Measurements from ENCODE around the gene DRGX. TPM values are rescaled to one million over a fixed set of nuclear protein-coding genes. Genes with fewer than 3 reads are reported as not detected.
A peak's percentile ranks its signal among the peaks of the same experiment; 100 is the strongest.

DRGX gene
- total RNA-seq, 1 donor from 2014 or later, result not detected

DNA sequence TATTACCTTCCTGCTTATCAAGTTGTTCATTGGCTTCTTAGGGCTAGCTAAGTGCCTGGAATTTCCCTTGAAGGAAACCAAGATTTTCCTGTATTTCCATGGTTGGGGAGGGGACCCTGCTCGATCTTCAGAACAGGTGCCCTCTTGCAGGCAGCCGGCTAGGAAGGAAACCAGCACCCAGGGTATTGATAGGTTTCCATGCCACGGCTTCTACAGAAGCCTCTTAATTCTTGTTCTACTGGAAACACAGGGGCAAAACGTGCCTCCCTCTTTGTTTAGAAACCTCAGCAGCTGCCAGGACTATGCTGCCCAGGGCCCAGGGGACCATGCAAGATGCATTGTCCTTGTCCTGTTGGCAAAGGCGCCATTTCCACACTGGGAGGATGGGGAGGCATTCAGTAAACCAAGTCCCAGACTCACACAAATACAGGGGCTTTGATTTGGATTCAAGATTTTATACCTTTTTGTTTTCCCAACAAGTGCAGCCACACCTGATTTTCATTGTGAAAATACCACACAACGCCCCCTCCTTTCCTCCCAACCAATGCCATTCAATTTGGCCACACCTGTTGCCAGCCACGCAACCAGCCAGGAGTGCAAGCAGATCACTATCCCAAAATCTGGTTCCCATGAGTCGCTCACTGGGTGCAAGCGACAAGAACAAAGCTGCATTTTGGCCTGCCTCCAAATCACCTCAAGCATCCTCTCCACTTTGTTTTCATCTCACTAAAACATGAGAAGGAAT, 67.3 kb downstream of the DRGX start:
- ATAC-seq (no peak), DNase-seq (ENCODE audit: missing footprints) (no peak)
- intact Hi-C loops (cut with DNase I), result no loop called here

DNA sequence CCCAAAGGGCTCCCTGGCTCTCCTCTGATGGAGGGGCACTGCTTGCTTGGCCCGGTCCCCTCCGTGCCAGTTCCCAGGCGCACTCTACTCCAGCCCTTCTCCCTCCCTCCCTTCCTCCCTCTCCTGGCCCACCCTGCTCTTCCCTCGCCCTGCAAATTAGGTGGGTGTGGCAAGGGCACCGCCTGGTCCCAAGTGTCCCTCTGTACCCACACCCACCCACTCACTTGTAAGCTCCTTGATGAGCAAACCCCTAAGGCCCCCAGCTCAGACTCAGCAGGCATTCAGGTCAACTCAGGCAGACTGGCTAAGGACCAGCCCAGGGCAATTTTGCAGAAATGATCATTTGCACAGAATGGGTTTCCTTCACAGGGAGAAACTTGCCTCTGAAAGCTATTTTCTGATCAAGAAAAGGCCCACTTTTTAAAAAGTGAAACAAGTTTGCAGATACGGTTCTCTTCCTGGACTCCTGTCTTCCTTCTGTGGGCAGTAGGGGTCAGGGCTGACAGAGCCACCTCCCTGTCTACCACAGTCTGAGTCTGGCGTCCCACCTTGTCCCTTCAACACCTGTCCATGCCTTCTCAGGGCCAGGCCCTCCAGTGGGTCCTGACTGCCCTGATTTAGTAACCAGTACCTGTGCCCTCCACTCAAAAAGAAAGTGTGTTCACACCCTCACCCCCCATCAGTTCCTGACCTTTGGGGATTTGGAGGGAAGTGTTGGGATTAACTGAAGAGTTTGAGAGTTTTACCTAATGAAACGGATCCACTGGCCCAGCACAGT, 68.7 kb downstream of the DRGX start:
- DNase-seq (ENCODE audit: missing footprints) (no peak), ATAC-seq (no peak)
- intact Hi-C loops (cut with DNase I), result no loop called here

DNA sequence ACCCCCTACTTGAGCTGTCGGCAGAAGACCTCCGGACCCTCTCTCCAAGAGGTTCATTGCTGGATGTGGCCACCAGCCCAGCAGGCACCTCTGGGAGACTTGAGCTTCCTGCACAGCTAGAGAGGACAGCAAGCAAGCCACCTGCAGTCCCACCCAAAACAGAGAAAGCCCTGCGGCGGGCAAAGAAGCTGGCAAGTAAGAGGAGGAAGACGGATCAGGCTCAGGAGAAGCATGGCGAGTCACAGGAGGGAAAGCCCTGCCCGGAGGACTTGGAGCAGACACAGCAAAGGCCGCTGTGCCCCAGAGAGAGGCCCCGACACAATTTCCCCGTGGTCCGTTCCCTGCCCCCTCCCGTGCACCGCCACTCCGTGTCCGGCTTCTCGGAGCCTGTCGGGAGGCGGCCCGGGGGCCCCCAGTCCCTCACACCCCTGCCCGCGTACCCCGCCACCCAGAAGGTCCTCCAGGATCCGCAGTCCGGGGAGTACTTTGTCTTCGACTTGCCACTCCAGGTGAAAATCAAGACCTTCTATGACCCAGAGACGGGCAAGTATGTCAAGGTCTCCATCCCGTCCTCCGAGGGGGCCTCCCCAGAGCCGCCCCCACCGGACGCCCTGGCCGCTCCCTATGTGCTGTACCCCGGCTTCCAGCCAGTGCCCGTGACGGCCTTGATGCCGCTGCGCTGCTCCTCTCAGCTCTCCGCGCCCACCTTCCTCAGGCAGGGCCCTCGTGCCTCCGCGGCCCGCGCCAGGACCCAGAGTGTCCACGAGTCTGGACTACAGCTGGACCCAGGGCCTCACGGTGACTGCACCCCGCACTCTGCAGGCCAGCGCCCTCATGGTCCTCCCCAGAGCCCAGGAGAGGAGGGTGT, 69.7 kb downstream of the DRGX start:
- no peak for ATAC-seq
- DNase-seq (ENCODE audit: missing footprints), result no peak
- intact Hi-C loops (cut with DNase I), result no loop called here

DNA sequence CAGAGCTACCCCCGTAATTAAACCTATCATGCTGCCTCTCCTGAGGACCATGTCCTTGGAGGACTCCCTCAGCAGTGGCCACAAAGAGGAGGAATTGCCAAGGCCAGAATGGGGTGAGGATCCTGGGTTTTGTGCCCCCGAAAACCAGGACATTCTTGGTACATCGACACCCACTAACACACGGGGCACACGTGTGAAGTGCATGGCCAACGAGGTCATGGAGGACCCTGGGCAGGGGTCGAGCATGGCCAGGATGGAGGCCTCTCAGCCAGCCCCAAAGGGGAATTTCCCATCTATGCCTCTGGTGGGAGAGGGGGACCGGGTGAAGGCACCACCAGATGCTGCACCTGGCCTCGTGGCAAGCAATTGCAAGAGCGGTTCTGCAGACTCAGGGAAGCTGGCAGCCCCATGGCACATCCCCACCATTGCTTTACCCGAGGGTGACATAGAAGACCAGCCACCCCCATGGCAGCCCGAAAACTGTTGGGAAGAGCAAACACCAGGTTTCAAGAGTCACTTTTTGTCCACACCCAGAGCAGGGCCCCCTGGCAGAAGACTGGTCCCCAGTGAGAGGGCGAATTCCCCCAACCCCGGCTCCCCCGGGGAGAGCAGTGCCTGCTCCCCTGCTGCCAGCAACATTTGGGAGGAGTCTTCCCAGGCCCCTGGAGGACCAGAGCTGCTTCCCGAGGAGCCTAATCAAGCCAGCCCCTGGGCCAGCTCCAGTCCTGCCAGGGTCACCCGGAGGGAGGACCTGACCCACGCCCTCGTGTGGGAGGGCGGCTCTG, 70.6 kb downstream of the DRGX start:
- DNase-seq (ENCODE audit: missing footprints), result no peak
- intact Hi-C loops (cut with DNase I), result no loop called here

DNA sequence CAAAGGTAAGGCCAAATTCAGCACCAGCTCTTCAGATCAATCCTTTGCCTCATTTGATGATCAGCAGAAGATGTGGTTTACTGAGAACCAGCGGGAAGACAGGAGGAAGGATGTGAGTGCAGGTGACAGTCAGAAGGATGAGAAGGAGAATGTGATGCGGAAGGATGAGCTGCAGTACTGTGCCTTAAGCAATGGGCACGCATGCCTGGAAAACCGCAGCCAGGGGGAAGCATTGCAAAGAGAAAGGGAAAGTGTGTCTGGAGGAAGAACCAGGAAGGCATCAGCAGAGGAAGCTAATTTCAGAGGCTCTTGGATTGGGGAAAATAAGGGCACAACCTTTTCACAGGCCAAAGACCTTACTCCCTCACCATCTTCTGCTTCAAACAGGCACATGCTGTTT, 71.2 kb downstream of the DRGX start:
- no peak for DNase-seq (ENCODE audit: missing footprints)

More for the DNA sequence above, 70.6 kb downstream of the DRGX start:
- ATAC-seq, result no peak

DNA sequence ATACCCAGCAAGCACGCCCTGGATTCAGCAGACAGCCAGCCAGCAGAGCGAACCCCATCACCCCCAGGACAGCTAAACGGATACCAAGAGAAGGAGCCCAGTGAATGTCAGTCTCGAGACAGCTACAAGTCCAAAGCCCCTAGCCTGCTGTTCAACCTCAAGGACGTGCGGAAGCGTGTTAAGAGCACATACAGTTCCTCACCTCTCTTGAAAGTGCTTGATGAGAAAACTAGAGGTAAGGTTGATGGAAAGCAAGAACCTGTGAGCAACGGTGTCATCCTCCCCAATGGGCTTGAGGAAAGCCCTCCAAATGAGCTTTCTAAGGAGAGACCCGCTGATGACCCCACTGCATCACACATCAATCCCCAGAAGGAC, 72.0 kb downstream of the DRGX start:
- ATAC-seq (no peak), DNase-seq (ENCODE audit: missing footprints) (no peak)
- intact Hi-C loops (cut with DNase I), result loop anchor here (2.0 to 5.0 kb wide), 2 partner anchors 23 to 193 kb away; no protein-coding TSS in a partner anchor

More for the DNA sequence above, 71.2 kb downstream of the DRGX start:
- no peak for ATAC-seq
- intact Hi-C loops (cut with DNase I), result loop anchor here (5.0 kb wide), 1 partner anchor 193 kb away; no protein-coding TSS in a partner anchor

DNA sequence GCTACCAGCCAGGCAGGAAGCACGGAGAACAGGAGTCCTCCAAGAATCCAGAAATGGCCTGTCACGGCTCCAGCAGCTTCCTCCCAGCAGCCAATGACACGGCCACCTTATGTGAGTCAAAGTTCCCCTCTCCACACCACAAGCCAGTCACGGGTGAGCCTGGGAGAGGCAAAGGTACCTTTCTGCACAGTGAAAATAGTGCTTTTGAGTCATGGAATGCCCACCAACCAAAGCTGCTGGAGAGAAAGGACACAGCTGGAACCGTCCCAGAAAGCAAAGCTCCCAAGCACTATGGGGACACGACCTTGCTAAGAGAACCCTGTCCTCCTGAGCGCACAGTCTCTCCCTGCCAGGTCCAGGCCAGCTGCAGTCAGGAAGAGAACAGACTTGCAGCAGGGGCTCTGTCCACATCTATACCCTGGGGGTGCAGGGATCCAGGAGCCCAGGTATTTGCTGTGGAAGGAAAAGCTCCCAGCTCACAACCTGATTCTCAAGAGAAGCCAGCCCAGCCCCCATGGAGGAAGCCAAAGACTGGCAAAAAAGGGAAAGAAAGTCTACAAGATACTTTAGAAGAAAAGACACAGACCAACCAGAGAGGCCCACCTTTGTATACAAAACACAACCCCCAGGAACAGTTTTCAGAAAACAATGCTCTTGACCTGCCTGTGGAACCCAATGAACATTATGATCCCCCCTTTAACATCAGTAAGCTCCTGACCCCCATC, 72.6 kb downstream of the DRGX start:
- ATAC-seq (peak; percentile 81), DNase-seq (ENCODE audit: missing footprints) (no peak)
- intact Hi-C loops (cut with DNase I), result loop anchor here (2.0 to 5.0 kb wide), 2 partner anchors 23 to 194 kb away; no protein-coding TSS in a partner anchor

DNA sequence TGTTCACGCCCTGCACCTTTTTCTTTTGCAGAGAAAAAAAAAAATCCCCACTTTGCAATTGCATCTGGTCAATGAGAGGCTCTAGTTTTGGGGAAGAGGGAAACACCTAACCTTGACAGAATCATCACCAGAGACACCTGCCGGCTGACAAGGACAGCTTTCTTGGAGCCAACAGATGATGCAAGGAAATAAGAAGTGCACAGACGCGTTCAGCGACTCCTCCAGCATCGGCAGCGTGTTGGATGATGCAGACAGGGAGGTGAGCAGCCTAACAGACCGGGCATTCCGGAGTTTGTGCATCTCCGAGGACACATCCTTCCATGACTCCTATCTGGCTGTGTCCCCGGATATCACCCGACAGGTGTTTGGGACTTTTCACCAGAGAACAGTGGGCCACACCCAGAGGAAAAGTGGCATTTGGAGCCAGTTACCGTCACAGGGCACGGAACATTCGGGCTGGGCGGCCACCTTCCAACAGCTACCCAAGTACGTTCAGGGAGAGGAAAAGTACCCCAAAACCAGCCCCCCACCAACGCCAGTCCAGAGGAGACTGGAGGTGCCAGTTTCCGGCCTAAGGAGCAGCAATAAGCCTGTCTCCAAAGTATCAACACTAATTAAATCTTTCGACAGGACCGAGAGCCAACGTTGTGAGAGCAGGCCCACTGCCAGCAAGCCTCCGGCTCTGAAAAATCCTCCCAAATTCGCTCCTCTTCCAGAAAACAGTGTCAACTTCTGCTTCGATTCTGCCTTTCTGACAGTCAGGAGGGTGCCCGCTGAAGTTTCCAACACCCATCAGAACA, 73.3 kb downstream of the DRGX start:
- intact Hi-C loops (cut with DNase I), result loop anchor here (2.0 to 5.0 kb wide), 2 partner anchors 22 to 195 kb away; no protein-coding TSS in a partner anchor
- ATAC-seq (no peak), DNase-seq (ENCODE audit: missing footprints) (no peak)

DNA sequence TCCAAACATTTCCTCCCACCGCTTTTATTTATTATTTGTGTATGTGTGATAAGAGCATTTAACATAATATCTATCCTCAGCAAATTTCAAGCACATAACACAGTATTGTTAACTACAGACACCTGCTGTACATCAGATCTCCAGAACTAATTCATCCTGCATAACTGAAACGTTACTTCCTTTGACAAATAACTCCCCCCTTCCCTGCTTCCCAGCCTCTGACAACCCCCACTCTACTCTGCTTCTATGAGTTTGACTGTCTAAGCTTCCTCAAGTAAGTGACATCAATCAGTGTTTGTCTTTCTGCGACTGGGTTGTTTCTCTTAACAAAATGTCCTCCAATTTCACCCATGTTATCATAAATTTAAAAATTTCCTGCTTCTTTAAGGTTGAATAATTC, 74.9 kb downstream of the DRGX start:
- intact Hi-C loops (cut with DNase I), result loop anchor here (5.0 kb wide), 1 partner anchor 196 kb away; no protein-coding TSS in a partner anchor
- no peak for ATAC-seq
- DNase-seq (ENCODE audit: missing footprints), result no peak

DNA sequence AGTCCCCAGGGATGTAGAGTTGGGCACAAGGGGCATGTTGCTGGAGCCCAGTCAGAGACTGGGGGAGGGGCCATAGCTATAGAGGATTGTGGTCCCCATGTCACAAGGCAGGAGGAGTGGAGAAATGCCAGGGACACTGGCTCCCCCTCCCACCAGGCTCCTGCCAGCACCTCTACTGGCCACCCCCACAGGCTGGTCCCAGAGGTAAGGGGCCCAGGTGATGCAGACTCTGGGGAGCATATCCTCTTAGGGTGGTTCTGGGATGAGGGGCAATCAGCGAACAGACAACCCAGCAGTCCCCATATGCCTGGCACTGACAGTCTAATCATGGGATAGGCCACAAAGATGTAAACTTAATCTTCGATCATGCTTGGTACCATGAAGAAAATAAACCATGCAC, 75.7 kb downstream of the DRGX start:
- intact Hi-C loops (cut with DNase I), result loop anchor here (5.0 kb wide), 1 partner anchor 197 kb away; no protein-coding TSS in a partner anchor
- DNase-seq (ENCODE audit: missing footprints), result no peak
- ATAC-seq, result no peak

DNA sequence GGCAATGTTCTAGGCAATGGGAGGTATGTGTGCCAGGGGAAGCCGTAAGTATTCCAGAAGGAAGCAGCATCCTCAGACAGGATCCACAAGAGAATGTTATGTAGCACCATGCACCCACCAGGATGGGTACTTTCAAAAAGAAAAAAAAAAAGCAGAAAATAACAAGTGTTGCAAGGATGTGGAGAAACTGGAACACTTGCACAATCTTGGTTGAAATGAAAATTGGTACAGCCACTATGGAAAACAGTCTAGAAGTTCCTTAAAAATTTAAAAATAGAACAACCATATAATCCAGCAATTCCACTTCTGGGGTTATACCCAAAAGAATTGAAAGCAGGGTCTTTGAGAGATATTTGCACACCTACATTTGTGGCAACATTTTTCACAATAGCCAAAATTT, 76.7 kb downstream of the DRGX start:
- ATAC-seq, result no peak
- DNase-seq (ENCODE audit: missing footprints), result no peak
- intact Hi-C loops (cut with DNase I), result no loop called here

DNA sequence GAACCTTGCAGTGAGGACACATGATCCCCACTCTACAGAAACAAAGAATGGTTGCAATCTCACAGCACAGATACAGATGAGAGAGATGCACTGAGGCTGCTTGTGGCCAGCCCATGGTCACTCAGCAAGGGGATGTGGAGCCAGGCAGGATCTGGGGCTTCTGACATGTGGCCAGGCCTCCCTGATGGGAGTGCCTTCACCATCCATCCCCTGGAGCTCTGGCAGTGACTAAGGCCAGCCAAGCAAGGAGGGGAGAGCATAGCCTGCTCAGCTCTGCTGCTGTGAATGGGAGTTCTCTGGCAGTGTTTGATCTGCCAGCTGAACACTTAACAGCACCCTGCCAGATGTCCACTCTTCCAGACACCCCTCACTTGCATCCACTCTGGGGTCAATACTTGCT, 77.1 kb downstream of the DRGX start:
- intact Hi-C loops (cut with DNase I), result no loop called here
- no peak for DNase-seq (ENCODE audit: missing footprints)
- no peak for ATAC-seq

DNA sequence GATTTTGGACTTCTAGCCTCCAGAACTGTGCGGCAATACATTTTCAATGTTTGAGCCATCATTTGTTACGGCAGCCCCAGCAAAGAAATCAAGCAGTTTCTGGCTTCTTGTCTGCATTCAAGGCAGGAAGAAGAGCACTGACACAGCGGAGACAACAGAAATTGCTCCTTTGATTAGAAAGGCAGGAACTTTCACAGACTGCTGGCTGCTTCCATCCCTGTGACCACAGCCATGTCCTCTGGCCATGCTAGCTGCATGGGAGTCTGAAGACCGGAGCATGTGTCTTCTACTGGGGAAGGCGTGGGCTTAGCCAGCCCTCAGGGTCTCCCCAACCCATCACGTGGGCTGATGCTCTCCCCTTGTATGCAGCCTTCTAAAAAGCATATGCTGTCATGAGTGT, 77.9 kb downstream of the DRGX start:
- intact Hi-C loops (cut with DNase I), result no loop called here
- ATAC-seq (no peak), DNase-seq (ENCODE audit: missing footprints) (no peak)

DNA sequence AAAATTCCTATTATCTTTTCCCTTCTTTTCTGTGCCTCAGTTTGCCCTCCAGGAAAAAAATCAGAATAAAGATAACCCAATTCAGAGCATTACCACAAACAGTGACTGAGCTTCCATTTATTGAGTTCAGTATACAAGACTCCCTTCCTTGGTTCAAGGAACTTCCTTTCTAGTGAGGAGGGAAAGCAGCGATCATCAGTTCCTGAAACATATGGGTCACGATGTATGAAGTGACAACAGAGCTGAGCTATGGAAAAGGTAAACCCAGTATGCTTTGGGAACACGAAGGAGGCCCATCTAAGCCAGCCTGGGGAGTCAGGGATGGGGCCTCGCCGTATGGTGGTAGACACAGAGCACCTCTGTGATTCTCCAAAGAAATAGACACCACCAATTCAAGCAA, 81.1 kb downstream of the DRGX start:
- no peak for DNase-seq (ENCODE audit: missing footprints)
- intact Hi-C loops (cut with DNase I), result no loop called here
- no peak for ATAC-seq
